Muscle of back (tissue), 11 donors: ENCODE data around the gene EVI5. TPM values are rescaled to one million over a fixed set of nuclear protein-coding genes. Genes with fewer than 3 reads are reported as not detected.
"Not testable (repeated sequence)": the region's sequence is repeated elsewhere in the genome, so short reads cannot be mapped to it uniquely, and the experiment has no call there.

ENCODE experiments used
- DNase-seq, 3 donors: peaks; one replicate each; pipeline versions ENCODE4 v3.0.0 to v3.0.0-alpha.2; 2013
- polyA plus RNA-seq, 10 donors: library from polyadenylated mRNA; unstranded; fragments of 120-200 nt; gene quantifications; one replicate each; pipeline ENCODE4 v1.2.1, GENCODE V29; 2013; ENCODE audit not compliant: insufficient read length in 10 of 10

The EVI5 gene
- polyA plus RNA-seq, 10 donors = 9.7 to 17.5 (median 13.9) TPM

- DNase-seq = peak in 2 of 3 donors; percentile 66 to 72
These were observed 86.0 kb downstream of the EVI5 start for GRCh38 chr1:92698932-92699331.

- no peak for DNase-seq
These were observed 89.8 kb downstream of the EVI5 start for GRCh38 chr1:92695104-92695503.

- no peak for DNase-seq
These were observed 93.0 kb downstream of the EVI5 start for GRCh38 chr1:92691925-92692324.

DNA sequence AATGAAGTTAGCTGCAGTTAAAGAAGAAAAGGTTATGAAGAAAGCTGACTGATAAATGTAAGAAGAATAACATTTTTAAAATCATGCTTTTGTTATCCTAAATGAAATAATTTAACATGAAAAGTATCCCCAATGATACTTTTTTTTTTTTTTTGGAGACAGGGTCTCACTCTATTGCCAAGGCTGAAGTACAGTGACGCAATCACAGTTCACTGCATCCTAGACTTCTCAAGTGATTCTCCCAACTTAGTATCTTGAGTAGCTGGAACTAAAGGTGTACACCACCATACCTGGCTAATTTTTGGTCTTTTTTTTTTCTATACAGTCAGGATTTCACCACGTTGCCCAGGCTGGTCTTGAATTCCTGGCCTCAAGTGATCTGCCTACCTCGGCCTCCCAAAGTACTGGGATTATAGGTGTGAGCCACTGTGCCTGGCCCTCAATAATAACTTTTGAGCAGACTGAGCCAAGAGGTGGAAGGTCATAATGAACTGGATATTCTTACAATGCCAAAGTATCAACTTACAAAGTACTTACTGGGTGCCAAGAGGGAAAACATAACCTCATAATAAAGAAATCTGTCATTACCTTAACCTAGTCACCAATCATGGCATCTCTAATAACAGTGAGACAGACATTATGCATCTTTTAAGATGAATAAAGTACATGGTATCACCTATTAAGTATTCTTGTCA lies 94.5 kb downstream of the EVI5 start:
- no peak for DNase-seq

DNA sequence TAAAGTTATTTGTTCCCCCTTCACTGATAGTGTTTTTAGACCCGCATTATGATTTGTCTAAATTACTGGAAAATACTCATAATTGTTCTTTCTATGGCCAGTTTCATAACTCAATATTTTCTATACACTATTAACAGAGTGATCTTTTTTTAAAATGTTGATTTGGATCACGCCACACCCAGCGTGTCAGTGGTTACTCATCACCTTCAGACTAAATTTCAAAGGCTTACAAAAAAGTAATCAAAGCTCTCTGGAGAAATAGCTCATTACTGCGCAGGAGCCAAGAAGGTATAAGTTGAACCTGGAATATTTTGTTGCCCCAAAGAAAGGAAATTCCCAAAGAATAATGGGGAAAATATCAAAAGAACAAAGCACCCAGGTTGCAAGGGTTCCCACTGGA lies 104.9 kb downstream of the EVI5 start:
- DNase-seq = no peak

GRCh38 chr1:92663775-92664174 lies 121.1 kb downstream of the EVI5 start:
- DNase-seq = no peak

- DNase-seq = no peak
These were observed 122.9 kb downstream of the EVI5 start for GRCh38 chr1:92662048-92662447.

DNA sequence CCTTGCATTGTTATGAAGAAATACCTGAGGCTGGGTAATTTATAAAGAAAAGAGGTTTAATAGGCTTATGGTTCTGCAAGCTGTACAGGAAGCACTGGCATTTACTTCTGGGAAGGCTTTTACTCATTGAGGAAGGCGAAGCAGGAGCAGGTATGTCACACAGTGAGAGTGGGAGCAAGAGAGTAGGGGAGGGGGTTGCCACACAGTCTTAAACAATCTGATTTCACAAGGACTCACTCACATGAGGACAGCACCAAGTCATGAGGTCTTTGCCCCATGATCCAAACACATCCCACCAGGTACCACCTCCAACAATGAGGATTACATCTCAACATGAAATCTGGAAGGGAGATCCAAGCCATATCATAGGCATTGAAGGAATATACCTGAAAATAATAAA lies 127.2 kb downstream of the EVI5 start:
- DNase-seq = no peak

DNA sequence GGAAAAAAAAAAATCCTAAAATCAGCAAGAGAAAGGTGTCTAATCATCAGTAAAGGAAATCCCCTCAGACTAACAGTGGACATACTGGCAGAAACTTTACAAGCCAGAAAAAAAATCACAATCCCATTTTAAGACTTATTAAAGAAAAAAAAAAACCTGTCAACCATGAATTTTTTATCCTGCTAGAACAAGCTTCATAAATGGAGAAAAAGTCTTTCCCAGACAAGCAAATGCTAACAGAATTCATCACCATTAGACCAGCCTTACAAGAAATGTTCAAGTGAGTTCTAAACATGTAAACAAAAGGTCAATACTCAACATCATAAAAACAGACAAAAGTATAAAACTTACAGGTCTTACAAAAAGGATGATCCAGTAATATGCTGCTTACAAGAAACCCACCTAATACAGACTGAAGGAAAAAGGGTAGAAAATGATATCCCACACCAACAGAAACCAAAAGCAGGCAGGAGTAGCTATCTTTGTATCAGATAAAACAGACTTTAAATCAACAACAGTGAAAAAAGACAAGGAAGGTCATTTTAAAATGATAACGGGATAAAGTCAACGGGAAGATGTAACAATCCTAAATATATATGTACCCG lies 129.6 kb downstream of the EVI5 start:
- DNase-seq = peak in 1 of 3 donors; percentile 3

DNA sequence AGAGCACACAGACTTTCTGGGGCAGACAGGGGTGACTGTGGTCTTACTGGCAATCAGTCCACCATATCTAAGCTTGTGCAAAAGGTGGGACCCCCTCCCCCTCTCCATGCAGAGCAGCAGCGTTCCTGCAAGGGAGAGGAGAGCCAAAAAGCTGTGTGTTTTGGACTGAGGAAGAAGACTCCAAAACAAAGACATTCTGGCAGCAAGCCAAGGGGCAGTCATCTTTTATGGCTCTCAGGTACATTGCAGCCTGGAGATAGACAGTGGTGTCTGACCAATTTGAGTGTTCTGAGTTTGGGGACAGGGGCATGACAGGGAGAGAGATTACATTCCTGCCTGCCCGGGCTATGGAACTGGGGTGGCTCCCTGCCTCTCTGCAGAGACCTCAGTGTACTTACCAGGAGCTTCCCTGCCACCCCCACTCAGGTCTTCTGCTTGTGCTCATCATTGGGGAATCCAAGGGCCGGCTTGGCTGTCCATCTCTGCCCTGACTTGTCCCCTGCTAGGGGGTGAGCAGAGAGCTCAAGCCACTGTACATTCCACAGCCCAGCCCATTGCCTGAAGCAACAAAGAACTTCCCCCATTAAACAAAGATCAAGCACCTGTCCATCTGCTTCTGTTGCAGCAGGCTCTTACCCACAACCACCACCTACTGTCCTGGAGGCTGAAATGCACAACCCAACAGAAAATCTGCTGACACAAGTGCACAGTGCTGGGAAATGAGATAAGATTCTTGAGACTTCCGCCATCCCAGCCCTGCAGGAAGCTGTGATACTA lies 131.1 kb downstream of the EVI5 start:
- DNase-seq = peak in 1 of 3 donors; percentile 1

DNA sequence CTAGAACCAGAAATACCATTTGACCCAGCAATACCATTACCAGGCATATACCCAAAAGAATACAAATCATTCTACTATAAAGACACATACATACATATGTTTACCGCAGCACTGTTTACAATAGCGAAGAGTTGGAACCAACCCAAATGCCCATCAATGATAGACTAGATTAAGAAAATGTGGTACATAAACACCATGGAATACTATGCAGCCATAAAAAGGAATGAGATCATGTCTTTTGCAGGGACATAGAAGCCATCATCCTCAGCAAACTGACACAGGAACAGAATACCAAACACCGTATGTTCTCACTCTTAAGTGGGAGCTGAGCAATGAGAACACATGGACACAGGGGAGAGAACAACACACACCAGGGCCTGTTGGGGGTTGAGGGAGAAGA lies 144.2 kb downstream of the EVI5 start:
- not testable (repeated sequence) for DNase-seq

- DNase-seq = no peak
These were observed 146.4 kb downstream of the EVI5 start for GRCh38 chr1:92638498-92638897.

DNA sequence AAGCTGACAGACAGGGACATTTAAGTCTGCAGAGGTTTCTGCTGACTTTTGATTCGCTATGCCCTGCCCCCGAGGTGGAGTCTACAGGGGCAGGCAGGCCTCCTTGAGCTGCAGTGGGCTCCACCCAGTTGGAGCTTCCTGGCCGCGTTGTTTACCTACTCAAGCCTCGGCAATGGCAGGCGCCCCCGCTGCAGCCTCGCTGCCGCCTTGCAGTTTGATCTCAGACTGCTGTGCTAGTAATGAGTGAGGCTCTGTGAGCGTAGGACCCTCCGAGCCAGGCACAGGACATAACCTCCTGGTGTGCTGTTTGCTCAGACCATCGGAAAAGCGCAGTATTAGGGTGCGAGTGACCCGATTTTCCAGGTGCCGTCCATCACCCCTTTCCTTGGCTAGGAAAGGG lies 149.7 kb downstream of the EVI5 start:
- DNase-seq = not testable (repeated sequence)

GRCh38 chr1:92623187-92623778 lies 161.6 kb downstream of the EVI5 start:
- DNase-seq = peak in 1 of 3 donors; percentile 5

GRCh38 chr1:92619466-92620189 lies 165.3 kb downstream of the EVI5 start:
- DNase-seq = no peak

GRCh38 chr1:92601044-92601443 lies 183.9 kb downstream of the EVI5 start:
- DNase-seq = no peak

- peak in 2 of 3 donors; percentile 9 to 14 for DNase-seq
These were observed 185.7 kb downstream of the EVI5 start for GRCh38 chr1:92599184-92599583.

- DNase-seq = not testable (repeated sequence)
These were observed 195.5 kb downstream of the EVI5 start for GRCh38 chr1:92589361-92589760.

DNA sequence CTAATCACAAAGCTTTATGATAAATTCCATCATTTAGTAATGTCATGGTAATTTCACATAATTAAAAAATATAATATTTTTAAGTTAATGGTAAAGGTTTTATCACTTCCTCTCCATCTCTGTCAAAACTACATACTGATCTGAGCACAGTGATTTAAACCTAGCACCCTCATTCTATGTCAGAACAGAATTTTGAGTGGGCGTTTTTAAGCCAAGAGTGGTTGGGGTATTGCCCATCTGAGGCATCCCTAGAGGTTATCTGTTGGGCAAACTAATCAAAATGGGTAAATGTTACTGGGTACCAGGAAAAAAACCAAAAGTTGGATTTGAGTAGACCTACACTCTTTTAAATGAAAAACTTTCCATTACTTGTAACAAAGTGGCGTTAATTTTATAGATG lies 197.5 kb downstream of the EVI5 start:
- no peak for DNase-seq

DNA sequence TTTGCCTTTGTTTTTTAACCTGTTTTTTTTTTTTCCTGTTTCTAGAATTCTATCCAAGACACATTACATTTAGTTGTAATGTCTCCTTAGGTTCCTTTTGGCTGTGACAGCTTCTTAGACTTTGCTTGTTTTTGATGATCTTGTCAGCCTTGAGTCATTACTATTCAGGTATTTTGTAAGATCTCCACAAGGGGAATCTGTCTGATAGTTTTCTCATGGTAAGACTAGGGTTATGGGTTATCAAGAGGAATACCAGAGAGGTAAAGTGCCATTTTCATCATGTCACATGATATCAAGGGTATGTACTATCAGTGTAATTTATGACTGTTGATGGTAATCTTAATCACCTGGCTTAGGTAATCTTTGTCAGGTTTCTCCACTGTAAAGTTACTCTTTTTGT lies 199.1 kb downstream of the EVI5 start:
- no peak for DNase-seq

GRCh38 chr1:92584810-92585209 lies 200.1 kb downstream of the EVI5 start:
- not testable (repeated sequence) for DNase-seq
